Activated CD4-positive, alpha-beta T cell treated with anti-CD3 and anti-CD28 coated beads, Interleukin-2, amount 50 U/mL, for 48 hours (primary cell): ENCODE results near the gene NMB.
A peak's percentile ranks its signal among the peaks of the same experiment; 100 is the strongest.
"Not testable (repeated sequence)": the region's sequence is repeated elsewhere in the genome, so short reads cannot be mapped to it uniquely, and the experiment has no call there.

ENCODE experiments used
- DNase-seq, 2 experiments: peaks; one replicate each; pipeline ENCODE4 v3.0.0-alpha.2; 2020

The NMB gene

GRCh38 chr15:84658080-84658787 is at the start of gene NMB:
Gene NMB (minus strand): TSS chr15:84658199. CDS start chr15:84658152, 47 bp downstream.
- peak; percentile 81 to 84 for DNase-seq

- no peak for DNase-seq
Measured at GRCh38 chr15:84703808-84704207, 45.8 kb upstream of the NMB start.

GRCh38 chr15:84702961-84703482 is 45.0 kb upstream of the NMB start:
- no peak for DNase-seq

- no peak for DNase-seq
Measured at GRCh38 chr15:84699538-84700191, 41.7 kb upstream of the NMB start.

- no peak for DNase-seq
Measured at GRCh38 chr15:84697236-84697990, 39.4 kb upstream of the NMB start.

GRCh38 chr15:84696757-84697156 is 38.8 kb upstream of the NMB start:
- DNase-seq, result no peak

GRCh38 chr15:84690342-84690741 is 32.3 kb upstream of the NMB start:
- no peak for DNase-seq

- no peak for DNase-seq
Measured at GRCh38 chr15:84689858-84690257, 31.9 kb upstream of the NMB start.

GRCh38 chr15:84686446-84686845 is 28.4 kb upstream of the NMB start:
- DNase-seq, result not testable (repeated sequence)

- no peak for DNase-seq
Measured at GRCh38 chr15:84685304-84685703, 27.3 kb upstream of the NMB start.

- no peak for DNase-seq
Measured at GRCh38 chr15:84684092-84684491, 26.1 kb upstream of the NMB start.

- DNase-seq, result peak; percentile 51 to 67
Measured at GRCh38 chr15:84681831-84682230, 23.8 kb upstream of the NMB start.

- no peak for DNase-seq
Measured at GRCh38 chr15:84671211-84671610, 13.2 kb upstream of the NMB start.

GRCh38 chr15:84669726-84670125 is 11.7 kb upstream of the NMB start:
- peak; percentile 61 to 67 for DNase-seq

- DNase-seq, result no peak
Measured at GRCh38 chr15:84668221-84668982, 10.4 kb upstream of the NMB start.

- no peak for DNase-seq
Measured at GRCh38 chr15:84666373-84666772, 8.4 kb upstream of the NMB start.

- DNase-seq, result no peak
Measured at GRCh38 chr15:84661001-84661400, 3.0 kb upstream of the NMB start.

- DNase-seq, result no peak
Measured at GRCh38 chr15:84659904-84660781, 2.1 kb upstream of the NMB start.

- no peak for DNase-seq
Measured at GRCh38 chr15:84658788-84659411, 901 bp upstream of the NMB start.

- no peak for DNase-seq
Measured at GRCh38 chr15:84657748-84658079, 285 bp downstream of the NMB start.

- DNase-seq, result no peak
Measured at GRCh38 chr15:84656972-84657371, 1.0 kb downstream of the NMB start.
